Hepatocyte (in vitro differentiated cells): ENCODE measurements around the gene PDIA6.

Experiments used
- EZH2 ChIP-seq: fragments of 200-600 bp; sonication (generic); IDR thresholded peaks from 2 replicates; pipeline ENCODE4 v1.6.1; 2016; ENCODE audit warnings: antibody characterized with exemption, mild to moderate bottlenecking, borderline replicate concordance
- TF ChIP-seq, protein P1 (sequence below): fragments of 200-600 bp; sonication (generic); IDR thresholded peaks from 2 replicates; pipeline ENCODE4 v1.5.1; 2016; ENCODE audit warnings: antibody characterized with exemption, mild to moderate bottlenecking; ENCODE audit not compliant: poor library complexity

DNA sequence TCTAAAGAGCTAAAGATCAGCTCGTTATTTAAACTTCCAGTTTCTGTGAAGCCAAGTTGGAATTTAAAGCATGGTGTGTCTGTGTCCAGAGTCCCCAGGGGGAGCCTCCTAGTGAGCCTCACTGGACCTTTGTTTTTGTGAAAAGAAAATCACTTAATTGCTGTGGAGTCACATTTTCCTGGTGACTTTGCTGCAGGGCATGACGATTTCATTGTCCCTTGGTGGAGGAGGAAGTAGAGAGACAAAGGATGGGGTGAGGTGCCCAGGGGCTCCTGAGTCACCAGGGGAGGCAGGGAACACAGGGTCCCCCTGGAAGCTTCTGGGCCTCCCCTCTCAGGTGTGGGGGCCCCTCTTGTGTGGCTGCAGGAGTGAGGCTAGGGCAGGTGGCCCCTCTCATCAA is 71.4 kb downstream of the PDIA6 start:
- TF ChIP-seq, protein P1, sequence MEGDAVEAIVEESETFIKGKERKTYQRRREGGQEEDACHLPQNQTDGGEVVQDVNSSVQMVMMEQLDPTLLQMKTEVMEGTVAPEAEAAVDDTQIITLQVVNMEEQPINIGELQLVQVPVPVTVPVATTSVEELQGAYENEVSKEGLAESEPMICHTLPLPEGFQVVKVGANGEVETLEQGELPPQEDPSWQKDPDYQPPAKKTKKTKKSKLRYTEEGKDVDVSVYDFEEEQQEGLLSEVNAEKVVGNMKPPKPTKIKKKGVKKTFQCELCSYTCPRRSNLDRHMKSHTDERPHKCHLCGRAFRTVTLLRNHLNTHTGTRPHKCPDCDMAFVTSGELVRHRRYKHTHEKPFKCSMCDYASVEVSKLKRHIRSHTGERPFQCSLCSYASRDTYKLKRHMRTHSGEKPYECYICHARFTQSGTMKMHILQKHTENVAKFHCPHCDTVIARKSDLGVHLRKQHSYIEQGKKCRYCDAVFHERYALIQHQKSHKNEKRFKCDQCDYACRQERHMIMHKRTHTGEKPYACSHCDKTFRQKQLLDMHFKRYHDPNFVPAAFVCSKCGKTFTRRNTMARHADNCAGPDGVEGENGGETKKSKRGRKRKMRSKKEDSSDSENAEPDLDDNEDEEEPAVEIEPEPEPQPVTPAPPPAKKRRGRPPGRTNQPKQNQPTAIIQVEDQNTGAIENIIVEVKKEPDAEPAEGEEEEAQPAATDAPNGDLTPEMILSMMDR, result no peak
- no peak for TF ChIP-seq EZH2
